SK-N-DZ (cell line): ENCODE results near the gene TANC1.
"Not testable (repeated sequence)": the region's sequence is repeated elsewhere in the genome, so short reads cannot be mapped to it uniquely, and the experiment has no call there.

Source experiments
- DNase-seq: peaks from one replicate; pipeline ENCODE4 v3.0.0-alpha.2; 2015; ENCODE audit warnings: low spot score

TANC1 gene

DNA sequence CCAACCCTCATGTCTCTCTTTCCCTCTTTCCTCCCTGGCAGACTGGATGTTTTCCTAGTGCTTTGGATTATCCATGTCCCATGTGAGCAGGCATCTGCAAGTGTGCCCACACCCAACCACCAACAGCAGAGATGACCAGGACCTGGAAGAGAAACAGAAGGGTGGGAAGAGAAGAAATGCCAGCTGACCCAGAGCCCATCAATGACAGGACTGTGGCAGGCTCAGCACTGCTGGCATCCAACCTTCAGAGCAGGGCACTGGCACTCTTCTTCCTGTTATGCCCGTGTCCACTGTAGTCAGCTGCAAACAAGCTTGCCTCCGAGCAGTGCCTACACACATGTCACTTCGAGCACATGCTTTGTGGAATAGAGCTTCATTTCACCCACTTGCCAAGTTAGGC is 121.1 kb downstream of the TANC1 start:
- DNase-seq: no peak

- no peak for DNase-seq
Observed at GRCh38 chr2:159090514-159091201, 122.2 kb downstream of the TANC1 start.

- DNase-seq: no peak
Observed at GRCh38 chr2:159091381-159091780, 122.9 kb downstream of the TANC1 start.

GRCh38 chr2:159091976-159092375 is 123.5 kb downstream of the TANC1 start:
- no peak for DNase-seq

GRCh38 chr2:159093497-159093896 is 125.1 kb downstream of the TANC1 start:
- no peak for DNase-seq

DNA sequence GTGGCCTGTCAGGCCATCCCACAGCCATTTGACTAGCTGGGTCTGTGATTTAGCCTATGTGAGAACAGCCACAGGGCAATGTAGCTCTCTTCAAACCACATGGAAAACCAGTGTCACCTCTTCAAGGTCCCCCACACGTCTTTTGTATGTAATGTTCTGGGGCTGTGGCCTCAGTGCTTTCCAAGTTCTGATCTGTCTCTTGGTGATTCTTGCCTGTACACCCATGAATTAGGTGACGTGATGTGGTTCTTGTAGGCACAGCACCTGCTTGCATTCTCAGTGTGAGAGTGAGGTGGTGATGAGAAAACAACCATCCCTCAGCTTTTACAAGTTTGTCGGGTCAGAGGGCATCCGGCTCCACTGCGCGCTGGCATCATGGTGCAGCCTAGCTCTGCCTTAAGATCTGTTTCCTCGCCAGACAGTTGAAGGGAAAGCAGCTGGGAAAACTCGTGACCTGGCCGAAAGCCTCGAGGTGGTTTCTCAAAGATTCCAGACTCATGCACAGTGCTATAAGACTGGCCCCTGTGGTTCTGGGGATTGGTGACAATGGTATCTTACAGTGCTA is 125.8 kb downstream of the TANC1 start:
- no peak for DNase-seq

DNA sequence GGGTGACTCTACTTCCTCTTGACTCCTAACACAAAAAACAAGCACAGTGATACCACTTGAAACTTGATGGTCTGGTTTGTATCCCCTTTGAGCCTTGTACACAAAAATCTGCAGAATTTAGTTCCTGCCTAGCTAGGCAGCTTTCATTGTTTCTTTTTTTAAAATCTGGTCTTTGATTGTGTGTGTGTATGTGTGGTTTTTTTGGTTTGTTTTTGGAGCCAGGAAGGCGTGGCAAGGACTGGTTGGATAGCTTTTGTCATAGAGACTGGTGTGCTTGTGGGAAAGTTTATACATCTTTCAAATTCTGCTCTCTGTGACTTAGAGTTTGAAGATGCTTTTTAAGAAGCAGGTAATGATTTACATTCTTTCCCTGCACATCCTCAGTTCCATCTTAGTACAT is 127.4 kb downstream of the TANC1 start:
- no peak for DNase-seq

DNA sequence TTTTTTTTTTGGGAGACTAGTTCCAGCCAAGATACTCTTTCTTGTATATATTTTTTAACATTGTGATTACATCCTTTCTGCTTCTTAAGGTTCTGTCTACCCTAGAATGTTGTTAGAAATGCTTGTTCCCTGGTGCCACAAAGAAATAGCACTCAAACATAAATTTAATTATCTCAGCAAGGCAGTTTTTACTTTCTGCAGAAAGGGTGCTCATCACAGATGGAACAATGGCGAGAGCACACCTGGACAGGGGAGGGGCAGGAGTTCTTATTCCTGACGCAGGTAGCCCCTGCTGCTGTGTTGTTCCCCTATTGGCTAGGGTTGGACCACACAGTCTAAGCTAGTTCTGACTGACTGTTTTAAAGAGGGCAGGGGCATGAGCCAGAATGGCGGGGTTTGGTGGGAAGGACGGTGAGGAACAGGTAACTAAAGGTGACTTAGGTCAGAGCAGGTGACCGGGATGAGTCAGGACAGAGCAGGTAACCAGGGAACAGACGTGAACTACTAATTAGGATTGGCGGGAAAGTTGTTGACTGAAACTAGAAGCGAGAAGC is 127.9 kb downstream of the TANC1 start:
- DNase-seq: not testable (repeated sequence)

DNA sequence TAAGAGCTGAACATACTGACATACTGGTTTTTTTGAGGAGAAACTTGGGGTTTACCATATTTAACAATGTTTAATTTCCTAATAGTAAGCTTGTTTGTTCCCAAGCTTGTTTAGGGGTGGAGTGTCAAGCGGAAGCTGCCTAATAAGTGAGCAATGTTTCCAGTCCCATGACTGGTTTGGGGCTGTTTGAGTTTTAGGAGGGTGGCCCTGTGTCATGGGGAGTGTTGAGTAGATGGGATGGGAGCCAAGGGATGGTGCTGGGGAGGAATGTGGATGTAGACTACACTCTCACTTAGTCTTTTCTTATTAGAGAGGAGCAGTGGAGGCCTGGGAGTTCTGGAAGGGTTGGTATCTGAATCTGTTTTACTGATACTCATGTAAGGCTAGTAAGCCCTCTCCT is 128.5 kb downstream of the TANC1 start:
- no peak for DNase-seq

DNA sequence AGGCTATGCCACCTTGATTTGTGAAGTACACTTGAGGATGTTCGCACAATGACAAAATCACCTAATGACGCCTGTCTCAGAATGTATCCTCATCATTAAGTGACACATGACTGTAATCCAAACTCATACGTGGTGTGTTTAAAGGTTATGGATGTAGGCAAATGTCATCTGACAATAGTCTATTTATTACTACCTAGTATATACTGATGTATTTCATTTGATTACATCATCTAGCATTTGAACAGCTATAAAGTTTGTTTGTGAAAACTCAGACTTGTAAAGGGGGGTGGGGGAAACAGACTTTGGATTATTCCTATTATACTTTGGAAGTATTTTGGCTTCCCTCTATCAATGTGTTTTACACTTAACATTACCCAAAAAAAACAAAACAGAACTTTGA is 129.9 kb downstream of the TANC1 start:
- no peak for DNase-seq

GRCh38 chr2:159098921-159099411 is 130.5 kb downstream of the TANC1 start:
- DNase-seq: no peak

DNA sequence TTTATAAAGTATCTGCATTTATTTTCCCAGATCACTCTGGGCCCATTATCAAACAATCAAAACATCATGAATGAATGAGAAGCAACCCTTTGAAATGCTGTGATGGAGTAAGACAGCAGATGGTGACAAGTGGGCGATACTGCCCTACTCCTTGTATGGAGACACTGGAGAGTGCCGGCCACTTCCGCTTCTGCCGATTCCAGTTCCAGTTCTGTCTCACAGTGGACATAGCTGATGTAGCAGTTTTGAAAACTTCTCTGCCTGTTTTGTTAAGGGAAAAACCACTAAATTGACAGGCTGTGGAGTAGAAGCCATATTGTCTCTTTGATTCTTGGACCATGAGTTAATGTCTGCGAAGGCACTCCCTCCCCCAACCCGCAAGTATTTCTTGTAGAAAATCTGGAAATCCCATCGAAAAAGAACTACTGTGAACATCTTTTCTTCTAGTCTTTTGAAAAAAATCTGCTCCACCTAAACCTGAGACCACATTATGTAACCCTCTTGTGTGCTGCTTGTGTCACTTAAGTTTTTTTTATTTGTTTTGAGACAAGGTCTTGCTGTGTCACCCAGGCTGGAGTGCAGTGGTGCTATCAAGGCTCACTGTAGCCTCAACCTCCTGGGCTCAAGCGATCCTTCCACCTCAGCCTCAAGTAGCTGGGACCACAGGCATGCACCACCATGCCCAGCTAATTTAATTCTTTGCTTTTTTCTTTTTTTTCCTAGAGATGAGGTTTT is 133.5 kb downstream of the TANC1 start:
- DNase-seq: no peak

- DNase-seq: no peak
Observed at GRCh38 chr2:159103411-159103810, 135.0 kb downstream of the TANC1 start.

DNA sequence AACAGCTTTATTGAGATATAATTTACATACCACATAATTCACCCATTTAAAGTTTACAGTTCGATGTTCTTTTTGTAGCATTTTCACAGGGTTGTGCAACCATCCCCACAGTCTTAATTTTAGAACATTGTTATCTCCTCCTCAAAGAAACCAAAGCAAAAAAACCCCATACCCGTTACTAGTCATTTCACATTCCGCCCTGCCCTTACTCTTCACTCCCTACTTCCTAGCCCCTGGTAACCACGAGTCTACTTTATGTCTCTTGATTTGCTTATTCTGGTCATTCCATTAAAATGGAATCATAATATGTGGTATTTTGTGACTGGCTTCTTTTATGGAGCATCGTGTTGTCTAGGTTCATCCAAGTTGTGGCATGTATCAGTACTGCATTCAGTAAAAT is 137.7 kb downstream of the TANC1 start:
- no peak for DNase-seq

GRCh38 chr2:159108181-159108893 is 139.9 kb downstream of the TANC1 start:
- DNase-seq: no peak

- no peak for DNase-seq
Observed at GRCh38 chr2:159109517-159109916, 141.1 kb downstream of the TANC1 start.

DNA sequence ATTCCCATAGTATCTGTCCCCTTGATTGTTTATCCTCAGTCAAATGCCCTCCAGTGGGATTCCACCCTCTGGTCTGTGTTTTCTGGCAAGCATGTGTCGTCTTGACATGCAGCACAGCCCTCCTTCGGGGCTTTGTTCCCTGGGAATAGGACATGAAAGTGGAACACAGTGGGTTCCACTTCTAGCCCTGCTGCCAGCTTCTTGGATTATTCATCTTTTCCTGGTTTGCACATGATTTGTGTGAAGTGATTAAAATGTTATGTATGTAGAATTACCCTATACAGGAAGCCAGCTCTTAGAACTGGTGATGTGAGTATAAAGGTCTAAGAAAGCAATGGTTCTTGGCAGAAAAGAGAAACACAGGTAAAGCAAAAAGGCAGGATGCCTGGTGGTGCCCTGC is 142.3 kb downstream of the TANC1 start:
- no peak for DNase-seq

- no peak for DNase-seq
Observed at GRCh38 chr2:159111346-159111927, 143.0 kb downstream of the TANC1 start.

DNA sequence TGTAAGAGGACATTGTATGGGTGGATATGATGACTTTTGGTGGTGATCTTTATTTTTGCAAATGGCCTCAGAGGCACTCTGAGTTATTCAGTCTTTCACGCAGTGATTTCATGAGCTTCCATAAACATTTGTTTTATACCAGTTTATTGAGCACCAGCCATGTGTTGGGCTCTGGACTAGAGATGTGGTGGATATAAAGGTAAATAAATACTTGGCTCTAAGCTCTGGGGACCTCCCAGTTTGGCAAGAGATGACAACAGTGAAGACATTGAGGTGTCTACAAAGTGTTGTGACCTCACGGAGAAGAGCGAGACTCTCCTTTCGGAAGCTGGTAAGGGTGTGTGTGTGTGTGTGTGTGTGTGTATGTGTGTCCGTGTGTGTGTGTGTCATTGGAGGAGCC is 146.4 kb downstream of the TANC1 start:
- no peak for DNase-seq

DNA sequence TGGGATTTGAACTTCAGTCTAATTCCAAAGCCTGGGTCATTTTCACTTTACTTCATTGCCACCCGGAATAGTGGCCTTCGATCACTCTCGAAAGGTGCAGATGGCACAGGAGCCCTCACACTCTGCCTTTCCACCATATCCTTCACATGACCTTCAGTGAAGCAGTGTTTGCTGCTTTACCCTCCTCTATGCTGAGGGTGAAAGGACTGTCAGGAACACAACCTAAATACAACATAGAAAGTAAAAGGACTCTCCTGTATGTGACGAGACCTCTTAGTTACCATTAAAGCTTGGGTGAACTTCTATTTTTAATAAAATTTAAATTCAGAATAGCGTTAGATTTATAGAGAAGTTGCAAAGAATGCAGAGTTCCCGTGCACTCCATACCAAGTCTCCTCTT is 148.5 kb downstream of the TANC1 start:
- no peak for DNase-seq

DNA sequence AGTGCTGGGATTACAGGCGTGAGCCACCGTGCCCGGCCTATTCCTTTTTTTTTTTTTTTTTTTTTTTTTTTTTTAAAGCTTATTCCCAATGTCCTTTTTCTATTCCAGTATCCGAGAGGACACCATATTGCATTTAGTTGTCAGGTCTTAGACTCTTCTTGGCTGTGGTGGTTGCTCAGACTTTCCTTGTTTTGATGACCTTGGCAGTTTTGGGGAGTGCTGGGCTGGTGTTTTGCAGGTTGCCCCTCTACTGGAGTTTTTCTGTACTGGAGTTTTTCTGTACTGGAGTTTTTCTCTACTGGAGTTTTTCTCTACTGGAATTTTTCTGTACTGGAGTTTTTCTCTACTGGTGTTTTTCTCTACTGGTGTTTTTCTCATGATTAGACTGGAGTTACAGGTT is 149.2 kb downstream of the TANC1 start:
- no peak for DNase-seq
